GM21528 (cell line): ENCODE measurements around the gene GRHL1.
"Not testable (repeated sequence)": the region's sequence is repeated elsewhere in the genome, so short reads cannot be mapped to it uniquely, and the experiment has no call there.

Source experiments
- ATAC-seq: cut with Tn5 transposase; IDR thresholded peaks from one replicate; pipeline ENCODE4 v1.9.1; 2021; ENCODE audit warnings: mild to moderate bottlenecking, moderate library complexity; ENCODE audit not compliant: unreplicated experiment, low FRiP score

GRHL1 gene

GRCh38 chr2:10019602-10020400, 68.3 kb downstream of the GRHL1 start:
- no peak for ATAC-seq

- ATAC-seq, result no peak
Observed at GRCh38 chr2:10022041-10022421, 70.5 kb downstream of the GRHL1 start.

- ATAC-seq, result no peak
Observed at GRCh38 chr2:10022445-10022844, 71.0 kb downstream of the GRHL1 start.

DNA sequence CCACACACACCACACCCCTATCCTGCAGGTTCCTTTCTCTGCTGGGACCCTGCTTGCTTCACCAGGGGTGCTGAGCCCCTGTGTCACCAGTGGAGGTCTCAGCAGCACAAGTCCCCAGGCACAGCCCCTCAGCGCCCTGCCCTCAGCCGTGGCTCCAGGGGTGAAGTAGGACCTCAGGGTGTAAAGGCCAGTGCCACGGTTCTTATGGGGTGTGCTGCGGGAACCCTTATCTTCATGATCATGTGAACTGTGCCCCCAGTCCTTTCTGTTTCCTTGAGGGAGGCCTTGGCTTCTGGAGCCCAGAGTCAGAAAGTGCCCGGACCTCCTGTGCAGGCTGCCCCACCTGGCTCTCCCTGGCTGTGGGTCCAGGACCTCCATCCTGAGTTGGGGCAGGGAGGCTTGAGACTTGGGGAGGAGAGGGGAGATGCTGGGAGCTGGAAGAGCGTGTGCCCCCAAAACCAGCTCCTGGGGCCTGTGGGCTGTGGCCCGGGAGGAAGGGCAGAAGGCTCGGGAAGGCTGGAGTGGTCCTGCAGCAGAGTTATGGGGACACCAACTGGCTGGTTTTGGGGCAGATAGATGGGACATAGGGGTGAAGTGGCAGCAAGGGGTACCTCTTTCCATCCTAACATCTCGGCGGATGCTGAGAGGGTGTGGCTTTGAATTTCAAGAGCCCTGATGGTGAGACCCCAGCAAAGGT, 71.6 kb downstream of the GRHL1 start:
- ATAC-seq, result no peak

DNA sequence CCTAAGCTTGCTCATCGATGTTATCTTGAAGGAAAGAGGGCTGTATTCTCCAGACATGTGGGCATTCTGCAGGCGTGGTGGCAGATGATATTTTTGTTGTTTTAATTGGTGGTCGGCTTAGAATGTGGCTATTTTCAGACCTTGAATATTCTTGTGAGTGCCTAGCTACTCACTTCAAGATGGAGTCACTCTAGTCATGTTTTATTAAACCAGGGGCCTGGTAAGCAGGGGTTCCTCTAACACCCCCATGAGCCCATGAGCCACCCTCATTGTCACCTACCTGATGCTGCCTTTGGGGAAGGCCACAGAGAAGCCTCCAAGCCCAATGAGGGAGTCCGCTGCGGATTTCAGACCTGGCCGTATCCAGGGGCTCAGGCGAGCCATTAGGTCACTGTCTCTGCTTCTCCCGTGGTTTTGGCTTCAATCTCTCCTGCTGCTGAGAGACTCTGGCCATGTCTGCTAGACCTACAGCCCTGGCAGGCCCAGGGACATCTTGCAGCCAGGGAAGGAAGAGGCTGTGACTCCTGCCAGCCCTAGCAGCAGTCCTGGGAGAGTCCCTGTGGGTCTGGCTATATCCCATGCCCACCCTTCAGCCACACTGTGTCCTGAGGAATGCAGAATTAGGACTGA, 75.6 kb downstream of the GRHL1 start:
- no peak for ATAC-seq

GRCh38 chr2:10027660-10028330, 76.3 kb downstream of the GRHL1 start:
- no peak for ATAC-seq

DNA sequence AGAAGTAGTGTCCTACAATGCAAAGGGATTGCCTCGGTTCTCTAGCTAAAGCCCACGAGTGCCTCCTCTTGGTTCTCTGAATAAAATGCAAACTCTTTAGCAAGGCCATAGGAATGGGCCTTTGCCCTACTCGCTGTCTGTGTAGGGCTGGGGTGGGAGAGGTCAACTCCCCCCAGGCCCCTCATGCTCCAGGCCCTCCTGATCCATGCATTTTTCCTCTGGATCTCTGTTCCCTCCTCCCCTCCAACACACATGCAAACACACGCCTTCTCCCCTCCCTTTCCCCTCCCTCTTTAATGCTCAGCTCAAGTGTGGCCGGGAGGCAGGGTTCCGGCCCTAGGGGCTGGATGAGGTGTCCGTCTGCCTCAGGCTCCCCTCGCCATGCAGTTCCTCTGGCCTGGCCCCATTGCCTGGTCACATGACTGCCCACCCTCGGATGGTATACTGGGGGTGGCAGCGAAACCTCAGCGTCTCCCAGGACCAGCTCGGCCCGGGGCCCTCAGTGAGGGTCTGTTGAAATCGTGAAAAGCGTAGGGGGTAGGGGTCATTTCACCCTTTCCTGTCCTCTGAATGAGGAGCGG, 77.0 kb downstream of the GRHL1 start:
- ATAC-seq, result no peak

- no peak for ATAC-seq
Observed at GRCh38 chr2:10028988-10029874, 77.7 kb downstream of the GRHL1 start.

DNA sequence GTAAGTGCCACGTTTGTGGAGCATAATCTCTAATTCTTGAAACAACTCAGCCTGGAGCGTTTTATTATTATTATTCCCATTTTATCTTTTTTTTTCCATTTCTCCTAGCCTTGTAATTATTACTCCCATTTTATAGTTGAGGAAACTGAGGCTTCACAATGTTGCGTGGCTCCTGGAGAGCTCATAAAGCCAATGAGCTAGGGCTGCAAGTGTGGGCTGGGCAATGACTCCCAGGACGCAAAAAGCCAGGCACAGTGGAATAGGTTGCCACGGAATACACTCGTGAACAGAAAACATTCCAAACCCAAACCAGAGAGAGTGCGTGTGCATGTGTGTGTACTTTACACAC, 78.4 kb downstream of the GRHL1 start:
- no peak for ATAC-seq

- no peak for ATAC-seq
Observed at GRCh38 chr2:10030311-10030736, 78.8 kb downstream of the GRHL1 start.

GRCh38 chr2:10030798-10031197, 79.3 kb downstream of the GRHL1 start:
- ATAC-seq, result not testable (repeated sequence)

- ATAC-seq, result no peak
Observed at GRCh38 chr2:10031886-10032745, 80.6 kb downstream of the GRHL1 start.

- no peak for ATAC-seq
Observed at GRCh38 chr2:10032746-10033105, 81.2 kb downstream of the GRHL1 start.

GRCh38 chr2:10033251-10034006, 81.9 kb downstream of the GRHL1 start:
- ATAC-seq, result no peak

- ATAC-seq, result no peak
Observed at GRCh38 chr2:10034333-10035052, 83.0 kb downstream of the GRHL1 start.

- no peak for ATAC-seq
Observed at GRCh38 chr2:10035053-10035422, 83.5 kb downstream of the GRHL1 start.

DNA sequence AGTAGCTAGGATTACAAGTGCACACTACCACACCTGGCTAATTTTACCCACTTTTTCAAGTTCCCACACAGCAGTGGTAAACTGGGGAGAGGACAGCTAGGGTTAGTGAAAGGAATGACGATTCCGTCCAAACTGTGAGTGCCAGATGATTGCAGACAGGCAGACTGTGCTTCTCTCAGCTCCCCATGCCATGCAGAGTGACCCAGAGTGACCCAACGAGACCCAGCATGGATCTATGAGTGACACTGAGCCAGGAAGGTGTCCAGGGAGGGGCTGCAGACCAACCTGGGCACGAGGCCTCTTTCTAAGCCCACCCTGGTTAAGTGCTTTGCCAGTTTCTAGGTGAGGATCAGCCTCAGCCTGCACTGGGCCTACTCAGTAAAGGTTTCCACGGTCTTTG, 84.1 kb downstream of the GRHL1 start:
- ATAC-seq, result no peak
